Measurements from ENCODE around the gene GNAZ. TPM values are rescaled to one million over a fixed set of nuclear protein-coding genes. Genes with fewer than 3 reads are reported as not detected.

GNAZ gene
- total and polyA plus RNA-seq, 2 of the 8 experiments (the other 6 are each of a cell fraction or from before 2014, with no cell fraction given): 6.6 to 9.6 TPM

DNA sequence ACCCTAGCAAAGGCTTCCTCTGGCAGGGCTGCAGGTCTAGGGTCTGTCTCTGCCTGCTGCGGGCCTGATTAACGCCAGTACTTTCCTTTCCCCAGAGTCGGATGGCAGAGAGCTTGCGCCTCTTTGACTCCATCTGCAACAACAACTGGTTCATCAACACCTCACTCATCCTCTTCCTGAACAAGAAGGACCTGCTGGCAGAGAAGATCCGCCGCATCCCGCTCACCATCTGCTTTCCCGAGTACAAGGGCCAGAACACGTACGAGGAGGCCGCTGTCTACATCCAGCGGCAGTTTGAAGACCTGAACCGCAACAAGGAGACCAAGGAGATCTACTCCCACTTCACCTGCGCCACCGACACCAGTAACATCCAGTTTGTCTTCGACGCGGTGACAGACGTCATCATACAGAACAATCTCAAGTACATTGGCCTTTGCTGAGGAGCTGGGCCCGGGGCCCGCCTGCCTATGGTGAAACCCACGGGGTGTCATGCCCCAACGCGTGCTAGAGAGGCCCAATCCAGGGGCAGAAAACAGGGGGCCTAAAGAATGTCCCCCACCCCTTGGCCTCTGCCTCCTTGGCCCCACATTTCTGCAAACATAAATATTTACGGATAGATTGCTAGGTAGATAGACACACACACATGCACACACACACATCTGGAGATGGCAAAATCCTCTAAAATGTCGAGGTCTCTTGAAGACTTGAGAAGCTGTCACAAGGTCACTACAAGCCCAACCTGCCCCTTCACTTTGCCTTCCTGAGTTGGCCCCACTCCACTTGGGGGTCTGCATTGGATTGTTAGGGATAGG, 52.9 kb downstream of the GNAZ start:
- peaks cover 0 to under 1% (median 0%) of the 10 kb centered on the region in 4 experiments; a peak in 1 of 7 replicates for H3K4me1 ChIP-seq (replicated peaks in 1 of 4; ENCODE audit: control insufficient read depth in 3 of 4, insufficient read depth in 4 of 4, low read length in 3 of 4)
- H4K91ac ChIP-seq (replicated peaks; ENCODE audit: insufficient read length, low read length): no peak overlapping the region
- no peak overlapping the region for H2BK12ac ChIP-seq (ENCODE audit: low read depth, low read length)
- no peak overlapping the region for H2BK5ac ChIP-seq (ENCODE audit: low read depth, low read length)
- no peaks in the 10 kb centered on the region for H3K23me2 ChIP-seq (ENCODE audit: low read depth, low read length)
- POLR2A ChIA-PET (ENCODE audit: partially characterized antibody): no interaction called here
- H3K4ac ChIP-seq (replicated peaks; ENCODE audit: insufficient read length, low read depth, low read length): no peak overlapping the region
- no peaks in the 10 kb centered on the region for H4K20me1 ChIP-seq (replicated peaks in 1 of 2; ENCODE audit: control insufficient read depth in 1 of 2, insufficient read depth in 2 of 2, low read length in 2 of 2)
- no peaks in the 10 kb centered on the region for H3K79me1 ChIP-seq (ENCODE audit: low read depth, low read length)
- peaks cover 0 to 14% (median 5%) of the 10 kb centered on the region in 4 experiments; a peak in 3 of 7 replicates for H3K27me3 ChIP-seq (replicated peaks in 1 of 4; ENCODE audit: control insufficient read depth in 3 of 4, extremely low read depth in 1 of 4, insufficient read depth in 3 of 4, low read length in 3 of 4)
- H2BK120ac ChIP-seq (replicated peaks; ENCODE audit: low read depth, low read length): no peak overlapping the region
- H3K9ac ChIP-seq (replicated peaks in 1 of 4; ENCODE audit: extremely low read depth in 1 of 4, low read depth in 3 of 4, low read length in 3 of 4): no peak overlapping the region
- H3K27ac ChIP-seq (ENCODE audit: low read depth, low read length): no peak overlapping the region
- no peak overlapping the region for H3K14ac ChIP-seq (ENCODE audit: insufficient read length)
- no peak overlapping the region for H2BK20ac ChIP-seq (ENCODE audit: low read length)
- H4K8ac ChIP-seq (ENCODE audit: extremely low read depth, insufficient read depth, low read length): no peak overlapping the region
- no peak overlapping the region for H3K4me3 ChIP-seq (ENCODE audit: extremely low read depth in 1 of 4, insufficient read depth in 2 of 4, low read depth in 3 of 4, low read length in 4 of 4)
- TF ChIP-seq RXRA (IDR thresholded peaks at IDR 0.05; ENCODE audit: insufficient read depth, low read depth, low read length) (no peak), CBX8 (IDR thresholded peaks at IDR 0.05; ENCODE audit: borderline replicate concordance, low read depth, low read length) (no peak)
- no peak overlapping the region for H2AFZ ChIP-seq (ENCODE audit: low read length)
- H2BK15ac ChIP-seq (ENCODE audit: low read length): no peak overlapping the region
- H3K56ac ChIP-seq (replicated peaks; ENCODE audit: insufficient read length, low read depth, low read length): no peak overlapping the region
- no peak overlapping the region for H4K5ac ChIP-seq (ENCODE audit: insufficient read length, low read depth, low read length)
- H3K9me3 ChIP-seq (ENCODE audit: insufficient read depth in 2 of 2, low read depth in 1 of 2, low read length in 1 of 2): no peaks in the 10 kb centered on the region
- no peaks in the 10 kb centered on the region; a peak in 2 of 8 replicates for H3K36me3 ChIP-seq (ENCODE audit: control insufficient read depth in 2 of 4, insufficient read depth in 4 of 4, low read length in 3 of 4)
- H3K79me2 ChIP-seq (ENCODE audit: control insufficient read depth in 1 of 2, insufficient read depth in 2 of 2, low read length in 2 of 2): no peaks in the 10 kb centered on the region
- WGBS, 2 experiments (ENCODE audit: extremely low coverage in 1 of 2, insufficient coverage in 1 of 2, insufficient read length in 1 of 2, insufficient replicate concordance in 2 of 2, low coverage in 1 of 2, low lambda C conversion rate in 2 of 2, missing lambda C conversion rate in 1 of 2): 92% methylated on average over 26 of the region's 26 CpGs; no CpG with 5 or more reads in 1 of the 2 experiments
- no peak for DNase-seq (ENCODE audit: low read depth in 1 of 2, low spot score in 2 of 2)
- no peak overlapping the region for H3K18ac ChIP-seq (ENCODE audit: extremely low read depth, low read length)
- H3K23ac ChIP-seq (ENCODE audit: insufficient read length): no peak overlapping the region
- no peak overlapping the region for H3K4me2 ChIP-seq (ENCODE audit: insufficient read depth in 1 of 2, low read depth in 2 of 2, low read length in 2 of 2)
- H2AK5ac ChIP-seq (ENCODE audit: low read depth, low read length): no peak overlapping the region
- CTCF ChIA-PET (ENCODE audit: partially characterized antibody): interaction anchor here (0.7 to 24.3 kb wide), 8 partner anchors 13 to 692 kb away, joined by 3 to 384 read pairs (median 4); no protein-coding TSS in a partner anchor
- FAIRE-seq: no peak
